SK-N-SH (cell line): ENCODE results near the gene TIAL1. TPM values are rescaled to one million over a fixed set of nuclear protein-coding genes. Genes with fewer than 3 reads are reported as not detected.

ENCODE experiments used
- CTCF ChIA-PET: fragments of 300-600, 350-600 bp; formaldehyde crosslinking; extraction: SDS; loops from one replicate; lab custom pipeline; 2021; lab: Yijun Ruan, JAX
- POLR2A ChIA-PET: fragments of 350-600 bp; sonication (Branson Sonifier 250); formaldehyde crosslinking; extraction: SDS; loops from one replicate; lab custom pipeline; 2020; ENCODE audit warnings: antibody characterized with exemption, inconsistent platforms; lab: Yijun Ruan, JAX
- DNase-seq: peaks from one replicate; pipeline ENCODE4 v3.0.0; 2012
- H2AFZ ChIP-seq: fragments of 200-600 bp; sonication (generic); 2 replicates; pipeline ENCODE4 v1.8.1; 2016; ENCODE audit warnings: antibody characterized with exemption, mild to moderate bottlenecking, low read depth
- H3F3A ChIP-seq: fragments of 200-600 bp; sonication (generic); replicated peaks from 2 replicates; pipeline ENCODE3; 2016; ENCODE audit warnings: antibody characterized with exemption, mild to moderate bottlenecking; ENCODE audit not compliant: insufficient read depth
- H3K27ac ChIP-seq, 2 experiments: fragments of 200-500 bp in 1 of 2; fragments of 200-600 bp in 1 of 2; sonication (Bioruptor generic) in 1 of 2; sonication (generic), shearing (Covaris generic) in 1 of 2; 2 replicates each; pipeline versions ENCODE4 v1.5.1 to v1.6.1; 2014 to 2016; ENCODE audit warnings: low read depth in 2 of 2, inconsistent platforms in 1 of 2, low read length in 1 of 2, mild to moderate bottlenecking in 1 of 2, mixed read lengths in 1 of 2
- H3K27me3 ChIP-seq: fragments of 200-600 bp; sonication (generic), shearing (Covaris generic); 2 replicates; pipeline ENCODE4 v1.6.1; 2016; ENCODE audit warnings: mixed run types; ENCODE audit not compliant: insufficient read depth
- H3K36me3 ChIP-seq, 2 experiments: fragments of 200-500 bp in 1 of 2; fragments of 200-600 bp in 1 of 2; sonication (Bioruptor generic) in 1 of 2; sonication (generic) in 1 of 2; replicated peaks in 1 of 2; 2 replicates each; pipeline versions ENCODE3 to v1.5.1; 2014 to 2016; ENCODE audit warnings: low read length in 1 of 2, mild to moderate bottlenecking in 1 of 2; ENCODE audit not compliant: insufficient read depth in 2 of 2, control insufficient read depth in 1 of 2
- H3K4me1 ChIP-seq, 2 experiments: fragments of 200-500 bp in 1 of 2; fragments of 200-600 bp in 1 of 2; sonication (Bioruptor generic) in 1 of 2; sonication (generic), shearing (Covaris generic) in 1 of 2; 2 replicates each; pipeline versions ENCODE4 v1.5.1 to v1.6.1; 2014 to 2016; ENCODE audit warnings: low read depth in 1 of 2, low read length in 1 of 2, mixed run types in 1 of 2; ENCODE audit not compliant: insufficient read depth in 2 of 2, control insufficient read depth in 1 of 2
- H3K4me2 ChIP-seq: fragments of 200-600 bp; sonication (generic), shearing (Covaris generic); 2 replicates; pipeline ENCODE4 v1.6.1; 2017; ENCODE audit warnings: mixed run types
- H3K4me3 ChIP-seq, 2 experiments: fragments of 200-500 bp in 1 of 2; fragments of 200-600 bp in 1 of 2; sonication (Bioruptor generic) in 1 of 2; sonication (generic), shearing (Covaris generic) in 1 of 2; 2 replicates each; pipeline versions ENCODE4 v1.5.1 to v1.8.1; 2014 to 2016; ENCODE audit warnings: low read depth in 2 of 2, inconsistent platforms in 1 of 2, low read length in 1 of 2, mild to moderate bottlenecking in 1 of 2, mixed read lengths in 1 of 2, moderate library complexity in 1 of 2
- H3K79me2 ChIP-seq: fragments of 200-600 bp; sonication (generic); 2 replicates; pipeline ENCODE4 v1.8.1; 2017; ENCODE audit warnings: mild to moderate bottlenecking; ENCODE audit not compliant: insufficient read depth
- H3K9ac ChIP-seq: fragments of 200-600 bp; sonication (generic); 2 replicates; pipeline ENCODE4 v1.6.1; 2017; ENCODE audit warnings: mixed run types
- H3K9me2 ChIP-seq: fragments of 200-600 bp; sonication (generic); 2 replicates; pipeline ENCODE4 v1.6.1; 2017; ENCODE audit warnings: mixed run types
- H3K9me3 ChIP-seq: fragments of 200-600 bp; sonication (generic); 2 replicates; pipeline ENCODE4 v1.6.1; 2017; ENCODE audit warnings: mixed run types, mild to moderate bottlenecking, moderate library complexity
- H4K20me1 ChIP-seq: fragments of 200-600 bp; sonication (generic); 2 replicates; pipeline ENCODE4 v1.6.1; 2017; ENCODE audit warnings: mild to moderate bottlenecking, mixed run types; ENCODE audit not compliant: insufficient read depth
- CHD2 ChIP-seq: fragments of 150-350 bp; IDR thresholded peaks from 2 replicates; pipeline ENCODE4 v1.6.1; 2018; ENCODE audit warnings: low read length; ENCODE audit not compliant: partially characterized antibody
- EZH2phosphoT487 ChIP-seq: fragments of 200-600 bp; sonication (generic); IDR thresholded peaks from 2 replicates; pipeline ENCODE4 v1.6.1; 2017; ENCODE audit warnings: low read depth, mixed run types, mild to moderate bottlenecking, antibody characterized with exemption, moderate library complexity, borderline replicate concordance
- FOSL2 ChIP-seq: IDR thresholded peaks from 2 replicates; pipeline ENCODE4 v1.4.0; 2012; ENCODE audit warnings: low read depth, mild to moderate bottlenecking, moderate library complexity, borderline replicate concordance
- FOXM1 ChIP-seq: IDR thresholded peaks from 2 replicates; pipeline ENCODE4 v1.4.0; 2012; ENCODE audit warnings: low read depth, mild to moderate bottlenecking
- IRF3 ChIP-seq: fragments of 150-350 bp; IDR thresholded peaks from 2 replicates; pipeline ENCODE4 v1.6.1; 2016; ENCODE audit warnings: mild to moderate bottlenecking, low read depth, low read length
- JUND ChIP-seq: IDR thresholded peaks from 2 replicates; pipeline ENCODE4 v1.4.0; 2012
- NFIC ChIP-seq: IDR thresholded peaks from 2 replicates; pipeline ENCODE4 v1.4.0; 2012; ENCODE audit warnings: borderline replicate concordance
- NRF1 ChIP-seq: IDR thresholded peaks from 2 replicates; pipeline ENCODE4 v1.6.1; 2012; ENCODE audit warnings: low read depth, mild to moderate bottlenecking, low read length
- SMC3 ChIP-seq: IDR thresholded peaks from 2 replicates; pipeline ENCODE4 v1.6.1; 2012; ENCODE audit warnings: low read depth, low read length, improper control_type of control experiment
- YY1 ChIP-seq: IDR thresholded peaks from 2 replicates; pipeline ENCODE4 v1.4.0; 2012; ENCODE audit warnings: low read depth, mild to moderate bottlenecking
- WGBS: methylation state at CpG from one replicate; pipeline ENCODE4 v1.1.6; 2017; ENCODE audit warnings: low lambda C conversion rate; 5-methylcytosine and 5-hydroxymethylcytosine counted together
- polyA plus RNA-seq, 3 experiments: library from polyadenylated mRNA; depleted of rRNA; stranded (reverse); fragments of >200 nt; gene quantifications; 2 replicates each; pipeline ENCODE4 v1.2.3, GENCODE V29; 2012
- TF ChIP-seq, protein P1 (sequence below): IDR thresholded peaks from 2 replicates; pipeline ENCODE4 v1.6.1; 2012; ENCODE audit warnings: mild to moderate bottlenecking, low read depth, low read length, moderate library complexity
- TF ChIP-seq, protein P2 (sequence below): IDR thresholded peaks from 2 replicates; pipeline ENCODE4 v1.4.0; 2012; ENCODE audit warnings: low read depth

Gene TIAL1
- polyA plus RNA-seq, 1 of the 3 experiments (the other 2 are of a cell fraction) = 58.0 TPM

GRCh38 chr10:119638982-119639381 is 42.2 kb upstream of the TIAL1 start:
- no peak overlapping the region for H2AFZ ChIP-seq
- no peaks in the 10 kb centered on the region for H3F3A ChIP-seq
- H3K4me3 ChIP-seq = no peak overlapping the region
- ChIA-PET CTCF (no interaction called here), POLR2A (no interaction called here)
- H3K27me3 ChIP-seq = no peaks in the 10 kb centered on the region
- no peaks in the 10 kb centered on the region for H3K9me3 ChIP-seq
- no peaks in the 10 kb centered on the region for H3K4me1 ChIP-seq
- no peak overlapping the region for H3K27ac ChIP-seq
- H4K20me1 ChIP-seq = no peaks in the 10 kb centered on the region
- H3K9me2 ChIP-seq = no peaks in the 10 kb centered on the region
- no peaks in the 10 kb centered on the region for H3K79me2 ChIP-seq
- no peaks in the 10 kb centered on the region for H3K36me3 ChIP-seq
- no peak overlapping the region for H3K9ac ChIP-seq
- DNase-seq = no peak
- no peak overlapping the region for H3K4me2 ChIP-seq
- WGBS = 94% methylated on average over 7 of the region's 7 CpGs
- TF ChIP-seq FOSL2 (no peak), NFIC (no peak), IRF3 (no peak), EZH2phosphoT487 (no peak)
- TF ChIP-seq, protein P1, sequence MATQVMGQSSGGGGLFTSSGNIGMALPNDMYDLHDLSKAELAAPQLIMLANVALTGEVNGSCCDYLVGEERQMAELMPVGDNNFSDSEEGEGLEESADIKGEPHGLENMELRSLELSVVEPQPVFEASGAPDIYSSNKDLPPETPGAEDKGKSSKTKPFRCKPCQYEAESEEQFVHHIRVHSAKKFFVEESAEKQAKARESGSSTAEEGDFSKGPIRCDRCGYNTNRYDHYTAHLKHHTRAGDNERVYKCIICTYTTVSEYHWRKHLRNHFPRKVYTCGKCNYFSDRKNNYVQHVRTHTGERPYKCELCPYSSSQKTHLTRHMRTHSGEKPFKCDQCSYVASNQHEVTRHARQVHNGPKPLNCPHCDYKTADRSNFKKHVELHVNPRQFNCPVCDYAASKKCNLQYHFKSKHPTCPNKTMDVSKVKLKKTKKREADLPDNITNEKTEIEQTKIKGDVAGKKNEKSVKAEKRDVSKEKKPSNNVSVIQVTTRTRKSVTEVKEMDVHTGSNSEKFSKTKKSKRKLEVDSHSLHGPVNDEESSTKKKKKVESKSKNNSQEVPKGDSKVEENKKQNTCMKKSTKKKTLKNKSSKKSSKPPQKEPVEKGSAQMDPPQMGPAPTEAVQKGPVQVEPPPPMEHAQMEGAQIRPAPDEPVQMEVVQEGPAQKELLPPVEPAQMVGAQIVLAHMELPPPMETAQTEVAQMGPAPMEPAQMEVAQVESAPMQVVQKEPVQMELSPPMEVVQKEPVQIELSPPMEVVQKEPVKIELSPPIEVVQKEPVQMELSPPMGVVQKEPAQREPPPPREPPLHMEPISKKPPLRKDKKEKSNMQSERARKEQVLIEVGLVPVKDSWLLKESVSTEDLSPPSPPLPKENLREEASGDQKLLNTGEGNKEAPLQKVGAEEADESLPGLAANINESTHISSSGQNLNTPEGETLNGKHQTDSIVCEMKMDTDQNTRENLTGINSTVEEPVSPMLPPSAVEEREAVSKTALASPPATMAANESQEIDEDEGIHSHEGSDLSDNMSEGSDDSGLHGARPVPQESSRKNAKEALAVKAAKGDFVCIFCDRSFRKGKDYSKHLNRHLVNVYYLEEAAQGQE = no peak

- H3K4me3 ChIP-seq = no peak overlapping the region
- H4K20me1 ChIP-seq = no peaks in the 10 kb centered on the region
- H3K4me2 ChIP-seq = no peak overlapping the region
- no peaks in the 10 kb centered on the region for H3K36me3 ChIP-seq
- no peaks in the 10 kb centered on the region for H3K9me2 ChIP-seq
- no peak overlapping the region for H3K27ac ChIP-seq
- CTCF ChIA-PET = no interaction called here
- TF ChIP-seq YY1 = no peak
- no peak for TF ChIP-seq NRF1
- TF ChIP-seq CHD2 = no peak
- TF ChIP-seq, protein P2, sequence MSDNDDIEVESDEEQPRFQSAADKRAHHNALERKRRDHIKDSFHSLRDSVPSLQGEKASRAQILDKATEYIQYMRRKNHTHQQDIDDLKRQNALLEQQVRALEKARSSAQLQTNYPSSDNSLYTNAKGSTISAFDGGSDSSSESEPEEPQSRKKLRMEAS = no peak
- no peak for TF ChIP-seq FOXM1
- TF ChIP-seq SMC3 = no peak
- TF ChIP-seq JUND = no peak
- TF ChIP-seq, all 33 proteins: peak for 0
- H3K9ac ChIP-seq = no peak overlapping the region
- no peaks in the 10 kb centered on the region for H3K9me3 ChIP-seq
- POLR2A ChIA-PET = no interaction called here
- H3K4me1 ChIP-seq = no peaks in the 10 kb centered on the region
- no peak overlapping the region for H2AFZ ChIP-seq
- no peaks in the 10 kb centered on the region for H3K27me3 ChIP-seq
- H3K79me2 ChIP-seq = no peaks in the 10 kb centered on the region
- DNase-seq = no peak
- WGBS = 68% methylated on average over 4 of the region's 4 CpGs
- no peaks in the 10 kb centered on the region for H3F3A ChIP-seq
Observed at GRCh38 chr10:119637631-119638030, 40.9 kb upstream of the TIAL1 start.
